ENCODE measurements around the gene PCMTD2. TPM values are rescaled to one million over a fixed set of nuclear protein-coding genes. Genes with fewer than 3 reads are reported as not detected.

The PCMTD2 gene
- total RNA-seq = 47.2 and 52.6 TPM in 2 replicates

- intact Hi-C loops (cut with micrococcal nuclease) = loop anchor here (2.0 kb wide), 1 partner anchor 173 kb away; no protein-coding TSS in a partner anchor
Observed at GRCh38 chr20:64255361-64256281, at the start of gene PCMTD2. TSS of gene PCMTD2 (plus strand) at chr20:64255748. CDS start at chr20:64259966, 4,218 bp downstream.

DNA sequence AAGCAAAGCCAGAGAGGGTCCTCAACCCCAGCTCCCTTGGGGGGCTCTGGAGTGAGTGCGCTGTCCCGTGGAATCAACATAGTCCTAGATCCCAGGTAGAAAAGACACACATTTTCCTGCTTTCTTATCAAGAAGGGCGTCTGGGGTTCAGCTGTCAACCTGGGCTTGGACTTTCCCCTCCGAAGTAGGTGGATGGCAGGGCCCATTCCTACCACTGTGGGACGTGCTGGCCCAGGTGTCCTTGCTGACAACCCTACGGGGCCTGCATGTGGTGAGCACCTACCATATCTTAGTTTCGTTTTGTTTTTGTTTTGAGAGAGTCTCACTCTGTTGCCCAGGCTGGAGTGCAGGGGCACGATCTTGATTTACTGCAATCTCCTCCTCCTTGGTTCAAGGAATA, 48.9 kb upstream of the PCMTD2 start:
- intact Hi-C loops (cut with micrococcal nuclease) = no loop called here

GRCh38 chr20:64207641-64208590, 47.6 kb upstream of the PCMTD2 start:
- intact Hi-C loops (cut with micrococcal nuclease) = no loop called here

GRCh38 chr20:64209148-64209547, 46.4 kb upstream of the PCMTD2 start:
- intact Hi-C loops (cut with micrococcal nuclease) = no loop called here

DNA sequence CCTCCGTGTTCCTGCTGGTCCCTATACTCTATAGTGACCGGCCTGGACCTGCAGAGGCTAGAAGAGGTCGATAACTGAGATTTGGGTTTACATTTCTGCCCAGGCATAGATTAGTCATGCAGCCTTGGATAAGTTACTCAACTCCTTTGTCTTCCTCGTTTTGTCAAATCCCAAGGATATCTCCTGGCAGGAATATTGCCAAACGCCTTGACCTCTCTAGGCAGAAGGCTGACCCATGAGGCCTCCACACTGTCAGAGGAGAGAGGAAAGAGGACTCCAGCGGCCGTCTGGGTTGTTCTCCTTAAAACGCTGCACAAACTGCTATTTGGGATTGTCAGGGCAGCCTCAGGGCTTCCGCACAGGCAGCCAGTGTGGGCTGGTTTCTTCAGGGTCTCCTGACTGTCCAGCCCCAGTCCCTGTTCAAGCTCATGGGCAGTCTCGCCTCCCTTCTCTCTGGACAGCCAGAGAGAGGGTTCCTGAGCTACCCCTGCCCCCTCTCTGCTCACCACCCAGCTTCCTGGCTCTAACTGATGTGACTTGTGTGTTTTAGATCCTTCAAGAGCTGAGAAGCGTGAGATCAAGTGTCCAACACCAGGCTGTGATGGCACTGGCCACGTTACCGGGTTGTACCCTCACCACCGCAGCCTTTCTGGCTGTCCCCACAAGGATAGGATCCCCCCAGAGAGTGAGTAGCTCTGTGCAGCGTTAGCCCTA, 44.7 kb upstream of the PCMTD2 start:
- intact Hi-C loops (cut with micrococcal nuclease) = no loop called here

- intact Hi-C loops (cut with micrococcal nuclease) = no loop called here
Observed at GRCh38 chr20:64211874-64212658, 43.5 kb upstream of the PCMTD2 start.

GRCh38 chr20:64212755-64213154, 42.8 kb upstream of the PCMTD2 start:
- intact Hi-C loops (cut with micrococcal nuclease) = no loop called here

DNA sequence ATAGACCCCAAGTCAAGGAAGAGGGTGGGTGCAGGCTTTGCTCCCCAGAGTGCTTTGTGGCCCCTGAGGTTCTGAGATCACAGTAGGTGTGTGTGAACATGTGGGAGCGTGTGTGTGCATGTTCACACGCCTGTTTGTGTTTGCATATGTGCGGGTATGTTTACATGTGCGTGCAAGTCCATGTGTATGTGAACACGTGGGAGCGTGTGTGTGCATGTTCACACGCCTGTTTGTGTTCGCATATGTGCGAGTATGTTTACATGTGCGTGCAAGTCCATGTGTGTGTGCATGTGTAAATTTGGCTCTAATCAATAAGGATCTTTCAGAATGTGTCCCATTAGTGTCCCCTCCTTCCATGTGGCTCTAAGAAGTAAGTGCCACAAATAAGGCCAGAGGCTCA, 41.4 kb upstream of the PCMTD2 start:
- intact Hi-C loops (cut with micrococcal nuclease) = no loop called here

DNA sequence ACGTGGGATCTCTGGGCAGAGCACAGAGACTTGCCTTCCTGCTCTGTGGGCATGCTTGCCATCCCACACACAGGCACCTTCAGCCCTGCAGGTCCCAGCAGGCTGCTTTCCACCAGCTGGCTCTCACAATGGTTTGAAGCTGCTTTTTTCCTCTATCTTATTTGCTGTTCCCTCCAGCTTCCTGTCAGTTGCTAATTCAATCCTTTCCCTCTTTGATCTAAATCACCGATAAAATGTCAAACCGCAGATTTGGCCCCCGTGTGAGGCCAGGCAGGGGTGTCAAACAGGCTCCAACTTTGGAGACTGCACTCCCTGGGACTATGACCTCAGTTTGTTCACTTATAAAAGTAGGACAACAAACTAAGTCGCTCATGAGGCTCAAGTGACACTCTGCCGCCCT, 40.6 kb upstream of the PCMTD2 start:
- intact Hi-C loops (cut with micrococcal nuclease) = no loop called here

- intact Hi-C loops (cut with micrococcal nuclease) = no loop called here
Observed at GRCh38 chr20:64216036-64216435, 39.5 kb upstream of the PCMTD2 start.

- intact Hi-C loops (cut with micrococcal nuclease) = no loop called here
Observed at GRCh38 chr20:64216910-64217309, 38.6 kb upstream of the PCMTD2 start.

DNA sequence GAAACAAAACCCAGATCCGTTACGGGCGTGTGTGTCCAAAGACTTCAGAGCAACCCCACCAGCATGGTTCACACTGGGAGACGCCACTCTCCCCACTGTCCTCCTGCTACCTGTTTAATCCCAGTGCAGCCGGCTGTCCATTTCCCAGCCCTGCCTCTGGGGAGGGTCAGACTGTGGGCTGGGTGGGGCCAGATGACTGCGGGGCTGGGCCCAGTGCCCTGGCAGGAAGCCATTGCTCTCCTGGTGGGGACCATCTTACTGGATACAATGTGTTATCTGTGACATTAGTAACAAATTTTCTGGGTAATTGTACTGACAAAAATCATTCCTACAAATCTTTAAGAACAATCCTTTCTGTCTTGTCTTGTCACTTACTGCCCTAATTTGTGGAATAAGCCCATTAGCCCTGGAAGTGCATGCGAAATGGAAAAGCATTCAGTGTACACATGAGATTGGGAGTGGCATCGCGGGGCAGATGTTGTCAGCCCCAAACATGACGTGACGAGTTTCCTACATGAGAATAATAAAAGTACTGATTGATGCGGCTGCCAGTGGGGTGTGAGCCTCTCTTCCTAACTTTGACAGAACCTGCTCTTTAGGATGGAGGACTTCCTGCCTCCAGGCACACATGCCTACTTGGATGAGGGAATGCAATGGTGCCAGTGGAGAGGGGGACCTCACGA, 37.9 kb upstream of the PCMTD2 start:
- intact Hi-C loops (cut with micrococcal nuclease) = no loop called here

GRCh38 chr20:64219202-64219601, 36.3 kb upstream of the PCMTD2 start:
- intact Hi-C loops (cut with micrococcal nuclease) = no loop called here

- intact Hi-C loops (cut with micrococcal nuclease) = no loop called here
Observed at GRCh38 chr20:64219730-64220129, 35.8 kb upstream of the PCMTD2 start.

- intact Hi-C loops (cut with micrococcal nuclease) = no loop called here
Observed at GRCh38 chr20:64220420-64220819, 35.1 kb upstream of the PCMTD2 start.

- intact Hi-C loops (cut with micrococcal nuclease) = no loop called here
Observed at GRCh38 chr20:64220891-64221527, 34.5 kb upstream of the PCMTD2 start.

- intact Hi-C loops (cut with micrococcal nuclease) = no loop called here
Observed at GRCh38 chr20:64222291-64222735, 33.2 kb upstream of the PCMTD2 start.

DNA sequence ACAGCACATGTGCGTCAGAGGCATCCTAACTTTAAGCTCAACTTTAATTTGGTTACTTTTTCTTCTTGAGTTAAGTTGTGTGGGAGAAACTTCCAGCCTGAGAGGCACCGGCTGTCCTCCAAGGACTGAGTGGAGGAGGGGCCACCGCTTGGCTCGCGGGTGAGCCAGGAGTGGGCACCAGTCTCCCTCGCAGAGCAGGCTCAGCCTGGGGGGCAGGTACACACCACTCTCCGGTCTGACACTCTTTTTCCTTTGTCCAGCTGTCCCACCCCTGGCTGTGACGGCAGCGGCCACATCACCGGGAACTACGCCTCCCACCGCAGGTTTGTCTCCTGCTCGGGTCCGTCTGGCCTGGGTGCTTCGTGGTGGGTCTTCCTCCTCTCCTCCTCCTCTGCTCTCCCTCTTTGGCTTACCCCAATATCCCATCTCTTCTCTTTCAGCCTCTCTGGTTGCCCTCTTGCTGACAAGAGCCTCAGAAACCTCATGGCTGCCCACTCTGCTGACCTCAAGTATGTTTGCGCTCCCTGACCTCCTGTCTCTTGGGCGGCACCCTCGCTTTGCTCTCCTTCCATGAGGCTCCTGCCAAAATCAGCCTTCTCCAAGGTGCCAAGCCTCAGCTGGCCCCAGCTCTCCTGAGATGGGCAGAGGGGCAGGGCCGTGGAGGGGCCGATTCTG, 32.6 kb upstream of the PCMTD2 start:
- intact Hi-C loops (cut with micrococcal nuclease) = no loop called here

Measured in T-helper 1 cell treated with Interleukin-12 subunit alpha and Interleukin-12 subunit beta and Interleukin-4 antibody, amounts not matched to agents 30 ng/mL and 1 ng/mL, for 36 hours (primary cell).